Activated CD8-positive, alpha-beta memory T cell treated with anti-CD3 and anti-CD28 coated beads for 24 hours (primary cell): ENCODE measurements around the gene SORCS2.

Experiments used
- DNase-seq: peaks from one replicate; pipeline ENCODE4 v3.0.0-alpha.2; 2020

Gene SORCS2

GRCh38 chr4:7732263-7732662, 539.9 kb downstream of the SORCS2 start:
- DNase-seq: no peak

DNA sequence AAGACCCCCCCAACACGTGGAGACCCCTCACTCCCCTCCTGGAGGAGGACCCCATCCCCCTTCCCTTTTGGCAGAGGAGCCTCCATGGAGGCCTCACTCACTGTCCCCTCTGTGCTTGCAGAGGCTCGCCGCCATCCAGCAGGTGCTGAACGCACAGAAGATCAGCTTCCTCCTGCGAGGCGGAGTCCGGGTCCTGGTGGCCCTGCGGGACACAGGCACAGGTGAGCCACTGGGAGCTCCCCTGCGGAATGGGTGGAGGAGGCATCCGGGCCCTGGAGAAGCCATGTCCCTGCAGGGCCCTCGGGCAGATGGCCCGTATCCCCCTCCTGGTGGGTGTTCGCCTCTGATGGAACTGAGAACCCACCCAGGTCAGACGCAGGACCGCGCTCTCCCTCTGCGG, 540.9 kb downstream of the SORCS2 start:
- DNase-seq: no peak

GRCh38 chr4:7733801-7734650, 541.7 kb downstream of the SORCS2 start:
- no peak for DNase-seq

DNA sequence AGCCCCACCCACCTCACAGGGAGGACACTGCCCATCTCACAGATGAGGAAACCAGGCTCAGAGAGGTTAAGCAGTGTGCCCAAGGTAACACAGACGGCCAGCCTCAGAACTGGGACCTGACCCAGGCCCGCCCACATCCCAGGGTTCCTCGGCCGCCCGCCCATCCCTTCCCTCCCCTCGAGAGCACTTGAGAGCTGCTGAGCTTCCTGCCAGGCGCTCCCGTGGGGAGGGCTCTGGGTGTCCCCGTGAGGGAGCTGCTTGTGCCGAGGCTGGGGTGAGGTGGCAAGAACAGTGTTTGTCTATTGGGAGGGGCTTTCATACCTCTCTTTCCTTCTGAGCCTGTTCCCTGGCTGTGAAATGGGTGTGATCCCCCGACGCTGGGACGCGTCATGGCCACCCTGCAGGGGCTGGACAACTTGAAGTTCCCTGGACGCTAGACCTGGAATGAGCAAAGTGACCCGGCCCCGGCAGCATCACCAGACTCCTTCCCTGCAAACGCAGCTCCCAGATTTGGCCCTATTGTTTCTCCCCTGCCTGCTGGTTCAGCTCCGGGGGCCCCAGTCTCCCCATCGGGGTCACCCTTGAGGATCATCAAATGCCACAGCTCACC, 542.4 kb downstream of the SORCS2 start:
- no peak for DNase-seq

GRCh38 chr4:7735395-7735794, 543.1 kb downstream of the SORCS2 start:
- DNase-seq: no peak

DNA sequence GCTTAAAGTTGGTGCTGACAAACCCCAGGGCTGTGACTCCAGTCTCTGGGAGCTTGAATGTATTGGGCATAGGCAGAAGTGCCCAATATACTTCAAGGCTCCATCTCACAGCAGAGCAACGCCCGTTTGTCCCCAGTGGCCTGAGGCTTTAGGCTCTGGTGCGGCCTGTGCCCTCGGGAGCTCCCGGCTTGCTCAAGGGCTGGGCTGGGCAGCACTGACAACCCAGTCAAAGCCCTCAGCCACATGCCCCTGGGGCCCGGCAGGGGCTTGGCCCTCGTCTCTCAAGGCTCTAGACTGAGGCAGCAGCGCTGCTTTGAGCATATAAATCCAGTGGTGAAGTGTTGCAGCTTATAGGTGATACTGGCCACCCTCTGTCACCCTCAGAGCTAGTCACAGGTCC, 543.6 kb downstream of the SORCS2 start:
- DNase-seq: no peak

DNA sequence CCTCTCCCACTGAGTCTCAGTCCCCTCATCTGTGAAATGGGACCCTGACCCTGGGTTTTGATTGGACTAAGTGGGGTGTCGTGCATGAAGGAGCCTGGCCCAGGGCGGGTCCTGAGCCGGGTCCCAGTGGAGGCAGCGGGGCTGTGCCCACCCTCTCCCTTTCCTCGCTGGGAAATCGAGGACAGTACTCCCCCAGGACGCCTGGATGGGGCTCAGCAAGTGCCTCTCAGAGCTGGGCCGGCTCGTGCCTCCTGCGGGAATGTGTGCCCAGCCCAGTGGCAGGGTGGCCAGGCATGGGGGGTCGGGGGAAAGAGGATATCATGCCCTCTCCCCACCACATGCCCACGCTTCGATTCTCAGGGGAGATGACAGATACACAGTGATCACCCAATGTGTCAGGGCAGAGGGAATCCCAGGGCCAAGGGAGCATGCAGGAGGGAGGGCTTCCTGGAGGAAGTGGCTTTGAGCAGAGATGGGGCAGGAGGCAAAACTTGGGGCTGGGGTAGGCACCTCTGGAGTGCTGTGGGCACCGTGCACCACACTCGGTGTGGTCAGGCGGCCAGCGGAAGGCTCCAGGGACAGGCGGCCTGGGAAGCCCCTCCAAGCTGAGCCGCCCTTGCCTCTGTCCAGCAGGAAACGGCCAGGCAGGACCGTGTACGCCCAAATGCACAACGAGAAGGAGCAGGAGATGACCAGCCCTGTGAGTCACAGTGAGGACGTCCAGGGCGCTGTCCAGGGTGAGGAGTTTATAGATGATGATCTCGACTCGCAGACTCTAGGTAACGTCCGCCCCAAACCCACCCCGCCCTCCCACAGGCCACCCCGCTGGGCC, 544.3 kb downstream of the SORCS2 start:
- no peak for DNase-seq

DNA sequence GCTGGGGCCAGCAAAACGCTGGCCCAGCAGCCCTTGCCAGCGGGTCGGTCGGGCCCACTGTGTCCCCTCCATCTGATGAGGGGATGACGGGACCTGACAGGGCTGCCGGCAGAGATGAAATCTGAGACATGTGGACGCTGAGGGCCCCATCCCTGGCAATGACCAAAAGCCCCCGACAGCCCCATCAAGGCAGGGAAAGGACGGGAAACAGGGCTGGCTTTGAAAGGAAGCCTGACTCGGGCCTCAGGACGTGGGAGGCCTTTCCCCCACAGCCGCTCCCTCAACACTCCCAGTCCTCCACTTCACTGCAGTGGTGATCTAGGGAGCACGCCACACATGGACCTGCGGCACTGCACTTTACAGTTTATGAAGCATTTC, 544.9 kb downstream of the SORCS2 start:
- DNase-seq: no peak

DNA sequence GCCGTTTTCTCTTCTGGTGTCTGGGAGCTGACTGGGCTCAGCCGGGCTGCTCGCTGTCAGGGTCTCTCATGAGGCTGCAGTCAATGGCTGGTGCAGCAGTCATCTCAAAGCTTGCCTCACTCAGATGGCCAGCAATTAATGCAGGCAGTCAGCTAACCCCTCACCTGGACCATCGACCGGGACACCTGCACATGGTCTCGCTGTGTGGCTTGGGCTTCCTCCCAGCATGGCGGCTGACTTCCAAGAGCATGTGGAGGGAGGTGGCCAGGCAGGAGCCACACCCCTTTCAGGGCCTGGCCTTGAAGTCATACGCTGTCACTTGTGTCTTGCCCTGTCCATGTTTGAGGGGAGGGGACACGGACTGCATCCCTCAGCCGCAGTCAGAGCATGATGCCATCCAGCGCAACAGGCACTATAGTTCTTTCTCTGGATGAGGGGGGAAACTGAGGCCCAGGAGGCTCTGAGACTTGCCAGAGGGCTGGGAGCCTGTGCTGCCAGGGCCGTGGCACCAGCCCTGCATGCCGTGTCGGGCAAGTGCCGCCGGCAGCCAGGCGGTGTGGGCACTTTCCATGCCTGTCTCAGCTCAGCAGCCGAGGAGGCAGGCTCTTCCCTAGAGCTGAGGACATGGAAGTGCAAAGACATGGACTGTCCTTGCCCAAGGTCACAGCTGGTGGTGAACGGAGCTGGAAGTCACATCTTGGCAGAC, 545.6 kb downstream of the SORCS2 start:
- no peak for DNase-seq

- DNase-seq: no peak
Observed at GRCh38 chr4:7738458-7739076, 546.2 kb downstream of the SORCS2 start.

GRCh38 chr4:7739077-7739917, 547.0 kb downstream of the SORCS2 start:
- no peak for DNase-seq

GRCh38 chr4:7739918-7740865, 547.9 kb downstream of the SORCS2 start:
- DNase-seq: no peak

DNA sequence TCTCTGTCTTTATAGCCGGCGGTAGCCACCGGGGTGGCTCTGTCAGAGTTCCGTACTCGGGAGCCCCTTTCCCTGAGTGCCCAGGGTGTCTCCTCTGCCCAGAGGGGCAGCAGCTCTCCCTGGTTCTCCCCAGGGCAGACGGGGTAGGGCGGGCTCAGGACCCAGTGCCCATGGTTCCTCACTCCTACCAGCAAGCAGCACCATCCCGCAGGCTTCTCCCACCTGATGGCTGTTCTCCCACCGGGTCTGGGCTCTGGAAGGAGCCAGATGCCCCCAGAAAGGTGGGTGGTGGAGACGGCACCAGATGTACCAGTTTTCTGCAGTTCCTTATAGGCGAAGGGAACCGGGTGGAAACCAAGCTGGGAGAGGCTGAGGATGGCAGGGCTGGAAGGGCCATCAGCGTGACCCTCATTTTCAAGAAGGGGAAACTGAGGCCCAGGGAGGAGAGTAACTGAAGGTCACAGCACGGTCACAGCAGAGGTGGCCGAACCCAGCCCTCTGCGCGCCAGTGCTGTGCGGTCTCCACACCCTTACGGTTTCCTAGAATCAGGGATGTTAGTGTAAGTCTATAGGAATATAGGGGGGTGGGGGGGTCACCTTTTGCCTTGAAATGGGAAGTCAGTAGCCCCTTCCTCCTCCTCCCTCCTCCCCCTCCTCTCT, 548.7 kb downstream of the SORCS2 start:
- DNase-seq: no peak

DNA sequence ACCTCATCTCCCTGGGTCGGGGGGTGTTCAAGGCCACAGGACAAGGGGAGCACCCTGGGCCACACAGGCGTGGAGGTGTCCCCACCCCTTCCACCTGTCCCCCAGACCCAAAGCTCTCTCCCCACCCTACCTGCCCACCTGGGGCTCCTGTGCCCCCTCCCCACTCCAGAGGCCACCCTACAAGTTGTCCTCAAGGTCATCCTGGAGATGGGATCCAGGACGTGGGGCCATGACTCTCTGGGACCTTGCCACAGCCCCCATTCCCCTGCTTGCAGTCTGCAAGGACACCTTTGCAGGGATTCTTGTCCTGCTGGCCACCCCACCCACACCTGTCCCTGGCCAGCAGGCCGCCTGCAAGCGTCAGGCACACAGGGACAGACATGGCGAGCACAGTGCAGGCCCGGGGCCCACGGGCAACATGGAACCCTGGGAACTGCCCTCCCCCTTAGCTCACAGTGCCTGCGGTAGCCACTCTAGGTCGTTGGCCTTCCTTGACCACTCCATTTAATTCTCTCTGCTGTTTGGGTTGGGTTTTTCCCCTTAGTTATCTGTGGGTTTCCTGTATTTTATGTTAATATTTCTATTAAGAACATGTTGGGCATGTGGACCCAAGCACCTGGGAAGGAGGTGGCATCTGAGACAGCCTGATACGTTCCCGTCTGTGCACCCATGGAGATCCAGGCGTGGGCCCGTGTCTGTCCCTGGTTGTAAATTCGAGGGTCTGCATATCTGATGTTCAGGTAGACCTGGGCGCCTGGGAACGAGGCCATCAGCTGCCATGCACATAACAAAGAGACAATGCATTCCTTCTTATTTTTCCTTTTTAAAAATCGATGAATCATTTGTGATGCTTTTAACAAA, 549.8 kb downstream of the SORCS2 start:
- DNase-seq: no peak

- no peak for DNase-seq
Observed at GRCh38 chr4:7742807-7743280, 550.5 kb downstream of the SORCS2 start.

DNA sequence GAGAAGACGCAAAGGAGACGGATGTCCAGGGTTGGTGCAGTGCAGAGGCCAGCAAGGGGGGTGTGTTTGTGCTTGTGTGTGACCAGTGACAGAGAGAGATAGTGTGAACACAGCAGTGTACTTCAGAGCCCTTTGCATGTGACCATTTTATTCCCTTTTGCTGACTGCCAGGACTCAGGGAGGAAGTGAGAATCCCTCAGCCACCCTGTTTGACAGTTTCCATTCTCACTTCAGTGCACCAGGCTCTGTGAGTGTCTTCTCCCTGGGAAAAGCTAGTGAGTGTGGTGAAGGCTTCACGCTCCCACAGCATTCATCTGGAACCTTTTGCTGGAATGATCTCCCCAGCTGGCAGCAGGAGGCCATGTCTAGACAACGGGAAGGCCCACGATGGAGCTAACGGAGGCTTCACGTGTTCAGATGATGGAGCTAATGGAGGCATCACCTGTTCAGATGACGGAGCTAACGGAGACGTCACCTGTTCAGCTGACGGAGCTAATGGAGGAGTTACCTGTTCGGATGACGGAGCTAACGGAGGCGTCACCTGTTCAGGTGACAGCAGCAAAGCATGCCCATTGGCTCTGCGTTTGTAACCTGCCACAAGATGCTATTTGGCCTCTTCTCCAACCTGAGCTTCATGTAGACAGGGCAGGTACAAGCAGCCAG, 551.9 kb downstream of the SORCS2 start:
- DNase-seq: no peak

DNA sequence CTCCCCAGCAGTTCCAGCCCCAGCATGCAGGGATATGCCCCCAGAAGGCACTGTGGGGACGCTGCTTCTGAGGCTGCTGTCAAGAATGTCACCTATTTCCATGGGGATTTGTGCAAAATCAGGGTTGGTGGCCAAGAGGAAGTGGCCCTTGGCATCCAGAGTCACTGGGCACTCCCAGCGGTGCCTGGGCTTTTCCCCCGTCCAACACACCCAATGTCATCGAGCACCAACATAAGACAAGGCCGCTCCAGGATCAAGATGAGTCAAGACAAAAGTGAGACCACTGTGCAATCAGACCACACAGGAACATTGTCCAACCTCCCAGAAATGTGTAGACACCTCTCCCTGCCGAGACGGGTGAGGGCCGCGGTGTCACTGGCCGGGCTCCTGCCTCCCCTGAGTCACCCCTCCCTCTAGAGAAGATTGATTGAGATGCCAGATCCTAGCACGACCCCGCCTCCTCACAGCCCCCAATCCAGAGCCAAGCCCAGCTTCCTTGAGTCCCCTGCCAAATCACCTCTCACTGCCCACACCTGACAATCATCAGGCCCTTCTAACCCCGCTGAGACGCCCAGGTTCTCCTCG, 553.1 kb downstream of the SORCS2 start:
- DNase-seq: no peak
